HEK293 (cell line): ENCODE data around the gene CDIPT.

Source experiments
- CTCF ChIA-PET: fragments of 350-600 bp; formaldehyde crosslinking; extraction: SDS; loops from one replicate; lab custom pipeline; 2021; ENCODE audit warnings: antibody characterized with exemption; lab: Yijun Ruan, JAX
- POLR2A ChIA-PET: fragments of 300-600 bp; formaldehyde crosslinking; extraction: SDS; loops from one replicate; lab custom pipeline; 2020; ENCODE audit warnings: antibody characterized with exemption, inconsistent platforms; lab: Yijun Ruan, JAX
- H3K27ac ChIP-seq: fragments of 200-500 bp; sonication (Bioruptor generic); 2 replicates; pipeline ENCODE4 v1.5.1; 2014; ENCODE audit warnings: low read depth, low read length, control low read depth, inconsistent platforms; ENCODE audit errors: extremely low read depth
- H3K36me3 ChIP-seq, 2 experiments: fragments of 200-500 bp in 1 of 2; sonication (Bioruptor generic) in 1 of 2; 1 replicate in 1 of 2; 2 replicates in 1 of 2; pipeline ENCODE4 v1.5.1; 2014 to 2017; ENCODE audit warnings: inconsistent platforms in 2 of 2, low read length in 2 of 2; ENCODE audit not compliant: control insufficient read depth in 2 of 2, insufficient read depth in 1 of 2
- H3K4me1 ChIP-seq: fragments of 200-500 bp; sonication (Bioruptor generic); 2 replicates; pipeline ENCODE4 v1.5.1; 2014; ENCODE audit warnings: mild to moderate bottlenecking, low read length, inconsistent platforms; ENCODE audit not compliant: control insufficient read depth, insufficient read depth
- H3K4me3 ChIP-seq: 2 replicates; pipeline ENCODE4 v1.5.1; 2011; ENCODE audit warnings: low read depth, mild to moderate bottlenecking, control low read depth, low read length, moderate library complexity
- H3K9me3 ChIP-seq: fragments of 200-500 bp; sonication (Bioruptor generic); 2 replicates; pipeline ENCODE4 v1.5.1; 2014; ENCODE audit warnings: low read depth, low read length, inconsistent platforms; ENCODE audit not compliant: control insufficient read depth, insufficient read depth
- BCL11B ChIP-seq: fragments of 450-650 bp; formaldehyde crosslinking; IDR thresholded peaks from 2 replicates; pipeline ENCODE4 v1.5.1; 2016; ENCODE audit warnings: low read depth, missing biosample characterization, missing genetic modification characterization
- HIC1 ChIP-seq: fragments of 450-650 bp; formaldehyde crosslinking; IDR thresholded peaks from 2 replicates; pipeline ENCODE4 v1.5.1; 2016; ENCODE audit warnings: missing biosample characterization, missing genetic modification characterization
- HOXC10 ChIP-seq: sonication (generic); formaldehyde crosslinking; IDR thresholded peaks from 2 replicates; pipeline ENCODE4 v1.8.1; 2023; ENCODE audit warnings: mild to moderate bottlenecking, missing genetic modification reagents
- KLF1 ChIP-seq: fragments of 450-650 bp; formaldehyde crosslinking; IDR thresholded peaks from 2 replicates; pipeline ENCODE4 v1.5.1; 2016; ENCODE audit warnings: missing biosample characterization, missing genetic modification characterization
- KLF9 ChIP-seq: fragments of 450-650 bp; formaldehyde crosslinking; IDR thresholded peaks from 2 replicates; pipeline ENCODE4 v1.5.1; 2016; ENCODE audit warnings: missing biosample characterization, missing genetic modification characterization, low read depth
- PRDM10 ChIP-seq: fragments of 450-650 bp; formaldehyde crosslinking; IDR thresholded peaks from 2 replicates; pipeline ENCODE4 v1.5.1; 2016; ENCODE audit warnings: missing biosample characterization, missing genetic modification characterization
- SCRT2 ChIP-seq: fragments of 450-650 bp; formaldehyde crosslinking; IDR thresholded peaks from 2 replicates; pipeline ENCODE4 v1.5.1; 2016; ENCODE audit warnings: missing biosample characterization, missing genetic modification characterization
- SP2 ChIP-seq: fragments of 450-650 bp; formaldehyde crosslinking; IDR thresholded peaks from 2 replicates; pipeline ENCODE4 v1.5.1; 2016; ENCODE audit warnings: missing biosample characterization, missing genetic modification characterization
- SP3 ChIP-seq: fragments of 450-650 bp; formaldehyde crosslinking; IDR thresholded peaks from 2 replicates; pipeline ENCODE4 v1.5.1; 2016; ENCODE audit warnings: missing biosample characterization, missing genetic modification characterization
- YY2 ChIP-seq: fragments of 450-650 bp; formaldehyde crosslinking; IDR thresholded peaks from 2 replicates; pipeline ENCODE4 v1.5.1; 2016; ENCODE audit warnings: missing biosample characterization, missing genetic modification characterization
- ZBTB1 ChIP-seq: fragments of 450-650 bp; formaldehyde crosslinking; IDR thresholded peaks from 2 replicates; pipeline ENCODE4 v1.5.1; 2016; ENCODE audit warnings: missing biosample characterization, missing genetic modification characterization
- ZBTB11 ChIP-seq: fragments of 450-650 bp; formaldehyde crosslinking; conservative IDR thresholded peaks from 2 replicates; pipeline ENCODE4 v1.5.1; 2016; ENCODE audit warnings: low read depth, missing biosample characterization, missing genetic modification characterization
- ZNF112 ChIP-seq: fragments of 450-650 bp; formaldehyde crosslinking; IDR thresholded peaks from 2 replicates; pipeline ENCODE4 v1.5.0; 2017; ENCODE audit warnings: missing biosample characterization, missing genetic modification characterization
- ZNF140 ChIP-seq: fragments of 450-650 bp; formaldehyde crosslinking; IDR thresholded peaks from 2 replicates; pipeline ENCODE4 v1.5.1; 2016; ENCODE audit warnings: missing biosample characterization, missing genetic modification characterization
- ZNF2 ChIP-seq: fragments of 450-650 bp; formaldehyde crosslinking; IDR thresholded peaks from 2 replicates; pipeline ENCODE4 v1.5.1; 2016; ENCODE audit warnings: missing biosample characterization, missing genetic modification characterization
- ZNF335 ChIP-seq: fragments of 450-650 bp; formaldehyde crosslinking; conservative IDR thresholded peaks from 2 replicates; pipeline ENCODE4 v1.5.1; 2016; ENCODE audit warnings: missing biosample characterization, missing genetic modification characterization
- ZNF48 ChIP-seq: fragments of 450-650 bp; formaldehyde crosslinking; IDR thresholded peaks from 2 replicates; pipeline ENCODE4 v1.5.1; 2016; ENCODE audit warnings: missing biosample characterization, missing genetic modification characterization
- ZNF530 ChIP-seq: fragments of 450-650 bp; formaldehyde crosslinking; IDR thresholded peaks from 2 replicates; pipeline ENCODE4 v1.5.1; 2016; ENCODE audit warnings: low read depth, missing biosample characterization, missing genetic modification characterization
- ZNF561 ChIP-seq: fragments of 450-650 bp; IDR thresholded peaks from 2 replicates; pipeline ENCODE4 v1.5.1; 2018; ENCODE audit warnings: missing biosample characterization, missing genetic modification characterization, borderline replicate concordance
- ZNF645 ChIP-seq: fragments of 450-650 bp; formaldehyde crosslinking; IDR thresholded peaks from 2 replicates; pipeline ENCODE4; 2016; ENCODE audit warnings: missing biosample characterization, missing genetic modification characterization
- ZNF670 ChIP-seq: fragments of 450-650 bp; formaldehyde crosslinking; IDR thresholded peaks from 2 replicates; pipeline ENCODE4 v1.5.1; 2016; ENCODE audit warnings: missing biosample characterization, missing genetic modification characterization, low read depth
- ZNF776 ChIP-seq: fragments of 450-650 bp; formaldehyde crosslinking; IDR thresholded peaks from 2 replicates; pipeline ENCODE4 v1.5.0; 2017; ENCODE audit warnings: missing biosample characterization, missing genetic modification characterization, borderline replicate concordance
- ZSCAN23 ChIP-seq: fragments of 450-650 bp; formaldehyde crosslinking; IDR thresholded peaks from 2 replicates; pipeline ENCODE4 v1.5.1; 2016; ENCODE audit warnings: missing biosample characterization, missing genetic modification characterization
- ZXDB ChIP-seq: fragments of 450-650 bp; formaldehyde crosslinking; IDR thresholded peaks from 2 replicates; pipeline ENCODE4 v1.5.1; 2016; ENCODE audit warnings: missing biosample characterization, missing genetic modification characterization

Gene CDIPT

GRCh38 chr16:29877266-29877961, 14.4 kb upstream of the CDIPT start:
- ChIA-PET POLR2A (interaction anchor here (1.8 kb wide), 1 partner anchor 9 kb away, joined by 7 read pairs; no protein-coding TSS in a partner anchor), CTCF (interaction anchor here (1.2 to 1.8 kb wide), 4 partner anchors 14 to 73 kb away, joined by 3 to 9 read pairs (median 7); partner anchors contain the start of gene CDIPT)
- Histone ChIP-seq H3K27ac (no peak overlapping the region), H3K4me1 (no peaks in the 10 kb centered on the region), H3K36me3 (peaks cover 0 to 4% of the 10 kb centered on the region in 2 experiments; a peak in 1 of 3 replicates), H3K4me3 (no peak overlapping the region), H3K9me3 (no peaks in the 10 kb centered on the region)
- no peak for TF ChIP-seq ZNF335 (tag by site-specific recombination)
- TF ChIP-seq ZNF140 (tag by site-specific recombination), result peak; percentile 33; the same call in 1 of the 2 replicates
- no peak for TF ChIP-seq ZSCAN23 (tag by site-specific recombination)
- TF ChIP-seq SP2 (tag by site-specific recombination), result peak; percentile 75
- no peak for TF ChIP-seq HOXC10
- TF ChIP-seq SP3 (tag by site-specific recombination), result peak; percentile 60
- no peak for TF ChIP-seq SCRT2 (tag by site-specific recombination)
- peak; percentile 81 for TF ChIP-seq KLF9 (tag by site-specific recombination)
- no peak for TF ChIP-seq ZNF561 (tag by site-specific recombination)
- TF ChIP-seq ZNF48 (tag by site-specific recombination), result no peak
- peak; percentile 64; the same call in 1 of the 2 replicates for TF ChIP-seq PRDM10 (tag by site-specific recombination)

GRCh38 chr16:29876594-29877249, 13.7 kb upstream of the CDIPT start:
- CTCF ChIA-PET, result interaction anchor here (0.7 to 1.8 kb wide), 5 partner anchors 12 to 72 kb away, joined by 3 to 9 read pairs (median 5); partner anchors contain the start of gene CDIPT
- Histone ChIP-seq H3K36me3 (peaks cover 0 to 4% of the 10 kb centered on the region in 2 experiments; a peak in 1 of 3 replicates), H3K4me3 (no peak overlapping the region), H3K27ac (no peak overlapping the region), H3K4me1 (no peaks in the 10 kb centered on the region), H3K9me3 (no peaks in the 10 kb centered on the region)
- POLR2A ChIA-PET, result interaction anchor here (1.8 kb wide), 1 partner anchor 9 kb away, joined by 7 read pairs; no protein-coding TSS in a partner anchor
- no peak for TF ChIP-seq ZNF776 (tag by site-specific recombination)
- no peak for TF ChIP-seq ZNF2 (tag by site-specific recombination)
- no peak for TF ChIP-seq YY2 (tag by site-specific recombination)
- TF ChIP-seq BCL11B (tag by site-specific recombination), result no peak
- TF ChIP-seq ZNF645 (tag by site-specific recombination), result no peak
- TF ChIP-seq ZNF112 (tag by site-specific recombination), result no peak
- TF ChIP-seq ZNF530 (tag by site-specific recombination), result no peak
- TF ChIP-seq HIC1 (tag by site-specific recombination), result no peak
- TF ChIP-seq ZBTB11 (tag by site-specific recombination), result no peak
- no peak for TF ChIP-seq KLF1 (tag by site-specific recombination)
- no peak for TF ChIP-seq ZNF670 (tag by site-specific recombination)
- TF ChIP-seq ZBTB1 (tag by site-specific recombination), result no peak
- no peak for TF ChIP-seq ZXDB (tag by site-specific recombination)
